Esophagus squamous epithelium (tissue), 4 donors: ENCODE results near the gene HMCN2.

Experiments used
- CTCF ChIP-seq, 6 experiments: fragments of 450-650 bp in 4 of 6; fragments of 200-600 bp in 2 of 6; sonication (generic) in 2 of 6; IDR thresholded peaks; one replicate each; pipeline ENCODE4 v1.5.1; 2016 to 2019; ENCODE audit warnings: antibody characterized with exemption in 6 of 6, mild to moderate bottlenecking in 4 of 6, moderate library complexity in 4 of 6
- POLR2A ChIP-seq, 4 donors: fragments of 450-650 bp; IDR thresholded peaks; one replicate each; pipeline ENCODE4 v1.6.1; 2017; ENCODE audit warnings: antibody characterized with exemption in 4 of 4, mild to moderate bottlenecking in 4 of 4, moderate library complexity in 3 of 4

GRCh38 chr9:130295945-130296782, 30.6 kb downstream of the HMCN2 start:
- TF ChIP-seq CTCF (IDR thresholded peaks at IDR 0.05) (no peak), POLR2A (IDR thresholded peaks at IDR 0.05) (no peak)
